ENCODE results near the gene FARP1. TPM values are rescaled to one million over a fixed set of nuclear protein-coding genes. Genes with fewer than 3 reads are reported as not detected.

The FARP1 gene
- total and polyA plus RNA-seq, 10 of the 15 experiments (the other 5 are each of a cell fraction or from before 2014, with no cell fraction given) = 0.17 to 6.9 (median 0.68) TPM

- Histone ChIP-seq H3K9me3 (replicated peaks; ENCODE audit: control insufficient read depth, insufficient read depth, low read length) (no peaks in the 10 kb centered on the region), H3K4me3 (no peak overlapping the region), H4K20me1 (ENCODE audit: control insufficient read depth, insufficient read depth) (no peaks in the 10 kb centered on the region), H3K4me1 (ENCODE audit: control insufficient read depth, insufficient read depth, low read length) (no peaks in the 10 kb centered on the region), H3K4me2 (ENCODE audit: control insufficient read depth, insufficient read depth) (no peak overlapping the region), H3K27me3 (replicated peaks in 1 of 2; ENCODE audit: control insufficient read depth in 2 of 2, insufficient read depth in 2 of 2, low read length in 1 of 2) (no peaks in the 10 kb centered on the region), H3K79me2 (ENCODE audit: control insufficient read depth, insufficient read depth, low read length) (no peaks in the 10 kb centered on the region), H3K27ac (ENCODE audit: control insufficient read depth, insufficient read depth) (no peak overlapping the region), H2AFZ (ENCODE audit: control insufficient read depth, low read depth, low read length) (no peak overlapping the region), H3K9ac (ENCODE audit: control insufficient read depth, insufficient read depth, low read length) (no peak overlapping the region), H3K36me3 (ENCODE audit: control insufficient read depth in 2 of 2, insufficient read depth in 2 of 2, low read length in 1 of 2) (no peaks in the 10 kb centered on the region)
- ChIA-PET POLR2A (no interaction called here), RAD21 (ENCODE audit: unreplicated experiment) (interaction anchor here (1.0 to 1.3 kb wide), 2 partner anchors 9 to 103 kb away, joined by 3 read pairs; no protein-coding TSS in a partner anchor), SMC1A (ENCODE audit: uncharacterized antibody, unreplicated experiment) (interaction anchor here (0.6 to 1.2 kb wide), 6 partner anchors 11 to 158 kb away, joined by 3 to 5 read pairs (median 3); no protein-coding TSS in a partner anchor), CTCF (interaction anchor here (0.6 to 1.4 kb wide), 4 partner anchors 26 to 104 kb away, joined by 3 to 5 read pairs (median 4); no protein-coding TSS in a partner anchor)
- ATAC-seq = no peak
- no peak for DNase-seq (ENCODE audit: low read depth, low spot score)
- in situ Hi-C loops (cut with MboI) (no loop called here), intact Hi-C loops (cut with micrococcal nuclease; ENCODE audit: unreplicated experiment) (no loop called here)
- TF ChIP-seq, protein P1, sequence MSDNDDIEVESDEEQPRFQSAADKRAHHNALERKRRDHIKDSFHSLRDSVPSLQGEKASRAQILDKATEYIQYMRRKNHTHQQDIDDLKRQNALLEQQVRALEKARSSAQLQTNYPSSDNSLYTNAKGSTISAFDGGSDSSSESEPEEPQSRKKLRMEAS (IDR thresholded peaks at IDR 0.05; ENCODE audit: low read depth, low read length) = no peak
- TF ChIP-seq EP300 (IDR thresholded peaks at IDR 0.05; ENCODE audit: borderline replicate concordance in 1 of 2, control insufficient read depth in 1 of 2, low read depth in 2 of 2, low read length in 2 of 2) (no peak), KLF5 (IDR thresholded peaks at IDR 0.05; ENCODE audit: partially characterized antibody) (no peak), PML (IDR thresholded peaks at IDR 0.05; ENCODE audit: low read length) (no peak), YY1 (IDR thresholded peaks at IDR 0.05; ENCODE audit: low read depth, low read length) (no peak)
- no TSS peak for BruUV-seq (replicated peaks)
- FAIRE-seq = no peak
- 42% methylated on average over 11 of the region's 11 CpGs for WGBS (ENCODE audit: insufficient coverage, insufficient replicate concordance, low lambda C conversion rate, missing lambda C conversion rate)
Observed at GRCh38 chr13:98246538-98247172, 103.8 kb downstream of the FARP1 start.

- Histone ChIP-seq H4K20me1 (ENCODE audit: control insufficient read depth, insufficient read depth) (no peaks in the 10 kb centered on the region), H3K27me3 (replicated peaks in 1 of 2; ENCODE audit: control insufficient read depth in 2 of 2, insufficient read depth in 2 of 2, low read length in 1 of 2) (no peaks in the 10 kb centered on the region), H3K4me2 (ENCODE audit: control insufficient read depth, insufficient read depth) (no peak overlapping the region), H2AFZ (ENCODE audit: control insufficient read depth, low read depth, low read length) (no peak overlapping the region), H3K36me3 (ENCODE audit: control insufficient read depth in 2 of 2, insufficient read depth in 2 of 2, low read length in 1 of 2) (no peaks in the 10 kb centered on the region), H3K9me3 (replicated peaks; ENCODE audit: control insufficient read depth, insufficient read depth, low read length) (no peaks in the 10 kb centered on the region), H3K27ac (ENCODE audit: control insufficient read depth, insufficient read depth) (no peak overlapping the region), H3K4me3 (no peak overlapping the region), H3K9ac (ENCODE audit: control insufficient read depth, insufficient read depth, low read length) (no peak overlapping the region), H3K4me1 (ENCODE audit: control insufficient read depth, insufficient read depth, low read length) (no peaks in the 10 kb centered on the region), H3K79me2 (ENCODE audit: control insufficient read depth, insufficient read depth, low read length) (no peaks in the 10 kb centered on the region)
- no peak for TF ChIP-seq HCFC1 (IDR thresholded peaks at IDR 0.05; ENCODE audit: low read length)
- no peak for TF ChIP-seq MTA3 (IDR thresholded peaks at IDR 0.05; ENCODE audit: borderline replicate concordance, low read length)
- TF ChIP-seq MEF2A (IDR thresholded peaks at IDR 0.05; ENCODE audit: insufficient read depth, low read depth, low read length) = no peak
- no peak for TF ChIP-seq POLR2AphosphoS2 (IDR thresholded peaks at IDR 0.05; ENCODE audit: low read depth, low read length)
- TF ChIP-seq JUNB (IDR thresholded peaks at IDR 0.05) = no peak
- no peak for TF ChIP-seq TAF1 (IDR thresholded peaks at IDR 0.05; ENCODE audit: borderline replicate concordance, low read depth, low read length)
- TF ChIP-seq TBL1XR1 (IDR thresholded peaks at IDR 0.05; ENCODE audit: low read depth, low read length) = no peak
- TF ChIP-seq CHD2 (IDR thresholded peaks at IDR 0.05; ENCODE audit: borderline replicate concordance, low read depth, low read length) = no peak
- ChIA-PET CTCF (interaction anchor here (0.6 kb wide), 2 partner anchors 18 to 214 kb away, joined by 3 read pairs; no protein-coding TSS in a partner anchor), RAD21 (ENCODE audit: unreplicated experiment) (no interaction called here), POLR2A (no interaction called here), SMC1A (ENCODE audit: uncharacterized antibody, unreplicated experiment) (interaction anchor here (1.3 kb wide), 1 partner anchor 19 kb away, joined by 4 read pairs; no protein-coding TSS in a partner anchor)
- DNase-seq (ENCODE audit: low read depth, low spot score) (no peak), ATAC-seq (no peak), FAIRE-seq (no peak)
- in situ Hi-C loops (cut with MboI) (no loop called here), intact Hi-C loops (cut with micrococcal nuclease; ENCODE audit: unreplicated experiment) (no loop called here)
- no TSS peak for BruUV-seq (replicated peaks)
- 64% methylated on average over 7 of the region's 7 CpGs for WGBS (ENCODE audit: insufficient coverage, insufficient replicate concordance, low lambda C conversion rate, missing lambda C conversion rate)
Observed at GRCh38 chr13:98251708-98252107, 108.8 kb downstream of the FARP1 start.
